Measurements from ENCODE around the gene ENO1. TPM values are rescaled to one million over a fixed set of nuclear protein-coding genes. Genes with fewer than 3 reads are reported as not detected.

The ENO1 gene
- polyA plus RNA-seq, 1 donor, result 341 TPM

- DNase-seq (ENCODE audit: low read depth), result no peak
These were observed 7.6 kb downstream of the ENO1 start for GRCh38 chr1:8870616-8871538.

GRCh38 chr1:8870103-8870502, 8.4 kb downstream of the ENO1 start:
- DNase-seq (ENCODE audit: low read depth), result no peak

DNA sequence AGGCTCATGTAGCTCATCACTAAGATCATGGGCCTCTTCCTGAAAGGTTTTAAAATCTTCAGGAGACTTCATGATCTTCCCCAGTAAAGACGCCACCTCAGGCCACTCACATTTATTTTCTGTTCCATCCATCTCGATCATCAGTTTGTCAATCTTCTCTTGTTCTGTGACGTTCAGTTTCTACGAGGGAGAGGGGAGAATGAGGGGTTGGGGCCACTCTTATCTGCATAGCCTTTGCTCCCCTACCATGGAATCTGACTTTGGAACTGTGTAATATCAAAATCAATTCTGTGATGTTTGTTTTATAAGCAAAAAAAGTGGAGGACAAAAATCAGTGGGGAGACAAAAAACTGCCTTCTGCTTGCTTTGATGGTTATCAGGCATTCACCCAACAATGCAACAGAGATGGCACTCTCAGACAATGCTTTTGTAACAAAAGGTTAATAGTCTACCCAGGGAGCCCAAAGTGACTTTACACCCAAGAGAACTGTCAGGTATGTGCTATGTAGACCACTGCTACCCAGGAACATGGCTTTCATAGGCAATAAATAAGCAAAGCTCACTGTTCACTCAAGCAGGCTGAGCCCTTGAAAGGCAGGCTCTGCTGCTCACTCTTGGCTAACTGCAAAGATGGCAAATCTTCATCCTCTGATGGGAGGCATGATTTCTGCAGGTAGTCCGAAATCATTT, 10.5 kb downstream of the ENO1 start:
- DNase-seq (ENCODE audit: low read depth), result no peak

GRCh38 chr1:8866792-8867415, 11.6 kb downstream of the ENO1 start:
- DNase-seq (ENCODE audit: low read depth), result no peak

DNA sequence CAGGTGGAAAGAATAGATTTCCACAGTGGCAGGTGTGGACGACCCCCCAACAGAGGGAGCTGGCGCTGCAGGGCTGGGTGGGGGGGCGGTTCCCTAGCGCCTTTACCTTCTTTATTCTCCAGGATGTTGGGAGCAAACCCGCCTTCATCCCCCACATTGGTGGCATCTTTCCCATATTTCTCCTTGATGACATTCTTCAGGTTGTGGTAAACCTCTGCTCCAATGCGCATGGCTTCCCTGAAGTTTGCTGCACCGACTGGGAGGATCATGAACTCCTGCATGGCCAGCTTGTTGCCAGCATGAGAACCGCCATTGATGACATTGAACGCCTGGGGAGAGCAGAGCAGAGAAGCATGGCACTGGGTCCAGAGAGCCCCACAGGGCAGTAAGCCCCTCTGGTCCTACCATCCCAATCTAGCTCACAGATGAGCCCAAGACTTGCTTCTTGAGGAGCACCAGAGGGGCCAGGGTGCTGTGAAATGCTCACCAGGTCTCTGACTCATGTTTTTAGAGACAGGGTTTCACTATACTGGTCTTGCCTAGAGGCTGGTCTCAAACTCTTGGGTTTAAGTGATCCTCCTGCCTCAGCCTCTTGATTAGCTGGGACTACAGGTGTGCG, 12.2 kb downstream of the ENO1 start:
- no peak for DNase-seq (ENCODE audit: low read depth)

- DNase-seq (ENCODE audit: low read depth), result no peak
These were observed 13.7 kb downstream of the ENO1 start for GRCh38 chr1:8864713-8865344.

- DNase-seq (ENCODE audit: low read depth), result no peak
These were observed 14.7 kb downstream of the ENO1 start for GRCh38 chr1:8863794-8864233.

DNA sequence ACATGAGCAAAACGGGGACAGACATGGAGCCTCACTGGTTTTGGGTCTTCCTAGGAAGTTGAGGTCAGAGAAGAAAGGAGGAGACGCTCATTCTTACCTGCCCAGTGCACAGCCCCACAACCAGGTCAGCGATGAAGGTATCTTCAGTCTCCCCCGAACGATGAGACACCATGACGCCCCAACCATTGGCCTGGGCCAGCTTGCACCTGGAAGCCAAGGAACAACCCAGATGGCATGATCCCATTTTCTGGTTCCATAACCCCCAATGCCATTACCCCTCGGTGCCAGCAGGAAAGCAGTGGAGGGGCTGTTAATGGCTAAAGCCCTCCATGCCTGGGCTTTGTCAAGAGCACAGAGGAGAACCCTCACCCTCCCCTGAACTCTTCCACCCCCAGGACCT, 15.3 kb downstream of the ENO1 start:
- no peak for DNase-seq (ENCODE audit: low read depth)

GRCh38 chr1:8862528-8862927, 16.0 kb downstream of the ENO1 start:
- DNase-seq (ENCODE audit: low read depth), result no peak

DNA sequence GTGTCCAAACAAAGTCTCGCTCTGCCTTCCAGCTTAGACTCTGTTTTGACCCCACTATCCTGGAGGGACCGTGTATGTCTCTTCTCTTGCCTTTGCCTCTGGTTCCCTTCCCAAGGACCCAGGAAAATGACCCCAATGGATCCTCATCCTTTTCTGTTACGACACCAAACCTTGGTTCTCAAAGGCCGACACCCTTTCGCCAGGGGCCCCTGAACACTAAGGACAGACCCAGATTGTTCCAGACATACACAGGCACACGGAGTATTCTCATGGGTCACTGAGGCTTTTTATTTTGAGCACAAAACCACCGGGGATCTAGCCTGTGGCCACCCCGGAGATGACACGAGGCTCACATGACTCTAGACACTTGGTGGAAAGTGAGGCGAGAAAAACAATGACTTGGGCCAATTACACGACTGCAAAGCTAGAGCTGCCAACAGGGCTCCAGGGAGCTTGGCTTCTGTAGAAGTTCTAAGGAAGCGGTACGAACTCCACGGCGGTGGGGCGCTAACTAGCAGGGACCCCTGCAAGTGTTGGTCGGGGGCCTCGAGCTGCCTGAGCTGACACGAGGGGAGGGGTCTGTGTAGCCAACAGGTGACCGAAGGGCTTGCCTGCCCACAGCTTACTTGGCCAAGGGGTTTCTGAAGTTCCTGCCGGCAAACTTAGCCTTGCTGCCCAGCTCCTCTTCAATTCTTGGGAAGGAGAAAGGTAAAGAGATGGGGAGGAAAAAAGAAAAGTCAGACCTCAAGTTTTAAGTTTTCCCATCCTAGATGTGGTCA, 17.6 kb downstream of the ENO1 start:
- DNase-seq (ENCODE audit: low read depth), result no peak

DNA sequence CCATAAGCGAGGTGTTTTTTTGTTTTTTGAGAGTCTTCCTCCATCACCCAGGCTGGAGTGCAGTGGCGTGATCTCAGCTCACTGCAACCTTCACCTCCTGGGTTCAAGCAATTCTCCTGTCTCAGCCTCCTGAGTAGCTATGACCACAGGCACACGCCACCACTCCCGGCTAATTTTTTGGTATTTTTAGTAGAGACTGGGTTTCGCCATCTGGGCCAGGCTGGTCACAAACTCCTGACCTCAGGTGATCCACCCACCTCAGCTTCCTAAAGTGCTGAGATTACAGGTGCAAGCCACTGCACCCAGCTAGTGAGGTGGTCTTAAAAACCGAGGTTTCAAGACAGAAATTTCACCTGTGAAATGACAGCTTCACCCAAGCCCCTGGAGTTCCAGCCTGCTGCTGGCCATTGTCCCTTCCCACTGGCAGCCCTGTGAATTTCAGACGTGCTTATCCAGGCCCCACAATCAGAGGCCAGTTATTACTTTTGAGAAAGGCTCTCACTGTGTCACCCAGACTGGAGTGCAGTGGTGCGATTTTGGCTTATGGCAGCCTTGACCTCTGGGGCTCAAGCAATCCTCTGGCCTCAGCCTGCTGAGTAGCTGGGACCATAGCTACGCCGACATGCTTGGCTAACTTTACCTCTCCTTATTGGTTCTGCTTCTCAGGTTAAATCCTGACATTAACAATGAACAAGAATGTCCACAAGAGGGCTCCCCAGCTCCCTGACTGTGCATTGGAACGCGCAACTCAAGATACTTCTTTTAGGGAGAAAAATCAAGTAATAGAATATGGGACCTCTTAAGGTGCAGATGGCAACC, 19.4 kb downstream of the ENO1 start:
- DNase-seq (ENCODE audit: low read depth), result no peak

DNA sequence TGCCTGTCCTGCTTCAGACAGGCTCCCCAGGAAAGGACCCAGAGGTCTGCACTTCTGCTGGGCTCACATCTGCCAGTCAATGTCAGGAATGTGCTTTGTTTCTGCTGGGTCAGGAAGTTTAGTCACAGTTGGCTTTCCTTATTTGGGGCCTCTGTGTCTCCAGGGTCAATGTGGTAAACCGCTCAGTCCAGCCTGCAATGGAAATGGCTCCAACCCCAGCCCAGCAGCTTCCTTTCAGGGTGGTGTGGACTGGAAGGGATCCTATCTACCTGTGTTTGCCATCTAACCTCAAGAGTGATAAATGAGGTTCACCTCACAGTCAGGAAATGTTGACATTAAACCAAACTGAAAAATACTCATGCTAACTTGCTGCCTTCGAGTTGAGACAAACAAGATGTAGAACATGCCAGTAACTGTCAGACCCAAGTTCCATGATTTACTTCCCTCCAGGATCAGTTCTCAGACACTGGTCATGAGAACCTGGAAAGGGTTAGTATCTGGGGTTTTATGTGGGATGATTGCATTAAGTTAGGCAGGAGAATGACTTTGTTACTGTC, 20.3 kb downstream of the ENO1 start:
- DNase-seq (ENCODE audit: low read depth), result no peak

GRCh38 chr1:8856689-8857412, 21.6 kb downstream of the ENO1 start:
- DNase-seq (ENCODE audit: low read depth), result no peak

DNA sequence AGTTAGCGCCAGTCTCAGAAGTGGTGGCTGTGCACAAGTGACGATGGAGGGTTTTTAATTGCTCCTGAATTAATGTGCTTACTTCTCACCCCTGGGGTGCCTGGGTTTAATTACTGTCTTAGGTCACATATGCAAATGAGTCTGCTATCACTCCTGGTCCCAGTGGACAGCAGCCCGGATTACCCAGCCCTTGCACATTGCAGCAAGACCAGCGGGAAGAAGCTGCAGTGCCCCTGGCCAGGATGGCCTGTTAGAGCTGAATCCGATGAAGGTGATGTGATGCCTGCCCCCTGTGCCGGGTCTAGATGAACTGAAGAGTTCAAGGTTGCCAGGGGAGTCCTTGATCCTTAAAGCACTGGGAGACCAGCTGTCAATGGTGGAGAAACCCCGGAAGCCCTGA, 24.2 kb downstream of the ENO1 start:
- DNase-seq (ENCODE audit: low read depth), result no peak

GRCh38 chr1:8851060-8851459, 27.4 kb downstream of the ENO1 start:
- no peak for DNase-seq (ENCODE audit: low read depth)

GRCh38 chr1:8848663-8849386, 29.7 kb downstream of the ENO1 start:
- peak; percentile 66 for DNase-seq (ENCODE audit: low read depth)

DNA sequence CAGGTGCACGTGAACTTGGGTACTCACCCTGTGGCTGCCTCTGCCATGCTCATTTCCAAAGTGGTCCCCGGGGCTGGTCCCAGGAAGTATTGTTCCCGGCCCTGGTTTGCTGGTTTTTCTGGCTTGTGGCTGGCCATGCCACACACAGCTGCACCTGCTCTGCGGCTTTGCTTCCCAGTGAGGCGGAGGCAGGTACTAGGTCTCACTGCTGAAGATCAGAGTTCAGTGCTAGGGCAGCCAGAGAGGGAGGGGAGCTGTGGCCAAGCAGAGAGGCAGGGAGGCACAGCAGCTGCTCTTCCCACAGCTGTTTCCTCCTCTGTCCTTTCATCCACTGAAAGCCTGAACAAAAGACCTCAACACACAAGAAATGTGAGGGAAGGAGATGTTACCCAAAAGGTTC, 30.5 kb downstream of the ENO1 start:
- no peak for DNase-seq (ENCODE audit: low read depth)

DNA sequence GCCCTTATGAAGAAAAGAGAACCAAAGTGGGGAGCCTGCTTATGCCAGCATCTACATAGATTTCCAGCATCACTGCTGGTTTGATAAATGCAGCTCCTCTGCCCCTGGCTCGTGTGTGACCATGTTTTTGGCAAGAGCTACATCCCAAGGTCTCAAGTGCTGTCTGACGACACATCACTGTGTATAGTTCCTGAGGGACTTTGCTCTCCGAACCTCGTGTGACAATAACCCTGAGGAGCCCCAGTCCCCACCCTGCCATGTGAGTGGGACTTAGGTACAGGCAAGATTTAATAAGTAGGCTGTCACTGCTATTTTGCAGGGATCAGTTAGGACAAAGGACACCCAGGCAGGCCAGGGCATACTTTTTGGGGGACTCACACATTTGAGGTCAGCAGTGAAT, 32.2 kb downstream of the ENO1 start:
- DNase-seq (ENCODE audit: low read depth), result no peak

Measured in forelimb muscle (tissue), 1 donor.